ENCODE data around the gene ADRB2.

GRCh38 chr5:148823871-148824270 lies 2.5 kb upstream of the ADRB2 start:
- TF ChIP-seq BHLHE40 (IDR thresholded peaks at IDR 0.05; ENCODE audit: borderline replicate concordance) = no peak
- TF ChIP-seq ARNT (IDR thresholded peaks at IDR 0.05) = no peak
- TF ChIP-seq CTBP1 (IDR thresholded peaks at IDR 0.05; ENCODE audit: borderline replicate concordance) = no peak
- no peak for TF ChIP-seq ZNF384 (IDR thresholded peaks at IDR 0.05)
- no peak for TF ChIP-seq SP1 (IDR thresholded peaks at IDR 0.05)
- TF ChIP-seq ELF4 (IDR thresholded peaks at IDR 0.05) = no peak
- TF ChIP-seq NFRKB (IDR thresholded peaks at IDR 0.05) = no peak
